ENCODE results near the gene PTPRA. TPM values are rescaled to one million over a fixed set of nuclear protein-coding genes. Genes with fewer than 3 reads are reported as not detected.

PTPRA gene
- total and polyA plus RNA-seq, 10 of the 15 experiments (the other 5 are each of a cell fraction or from before 2014, with no cell fraction given), result 3.9 to 62.1 (median 34.6) TPM

GRCh38 chr20:2851086-2851485 lies 22.2 kb upstream of the PTPRA start:
- ATAC-seq, result no peak
- CTCF ChIA-PET, result interaction anchor here (1.0 to 2.5 kb wide), 5 partner anchors 18 to 163 kb away, joined by 3 to 11 read pairs (median 4); no protein-coding TSS in a partner anchor

More at GRCh38 chr20:2851086-2851485, 22.2 kb upstream of the PTPRA start:
- BruUV-seq (replicated peaks), result no TSS peak
- H4K20me1 ChIP-seq (ENCODE audit: control insufficient read depth, insufficient read depth), result no peaks in the 10 kb centered on the region
- no peak for TF ChIP-seq ZNF207 (IDR thresholded peaks at IDR 0.05; ENCODE audit: borderline replicate concordance)
- no peak for TF ChIP-seq CBFB (IDR thresholded peaks at IDR 0.05; ENCODE audit: low read depth)
- no peak for TF ChIP-seq NR2C2 (IDR thresholded peaks at IDR 0.05; ENCODE audit: borderline replicate concordance, control insufficient read depth, insufficient read length, low read depth)
- no peak for TF ChIP-seq SIN3A (IDR thresholded peaks at IDR 0.05; ENCODE audit: low read depth, low read length)
- no peak for TF ChIP-seq TCF7 (IDR thresholded peaks at IDR 0.05; ENCODE audit: borderline replicate concordance)
- TF ChIP-seq ZNF384 (IDR thresholded peaks at IDR 0.05; ENCODE audit: borderline replicate concordance, low read depth, low read length), result no peak
- TF ChIP-seq ZNF217 (IDR thresholded peaks at IDR 0.05), result no peak
- TF ChIP-seq GATAD2B (conservative IDR thresholded peaks at IDR 0.05; ENCODE audit: low read depth), result no peak
- no peak for TF ChIP-seq RELB (IDR thresholded peaks at IDR 0.05; ENCODE audit: low read depth)
- no peak for TF ChIP-seq STAT1 (conservative IDR thresholded peaks at IDR 0.05)
- TF ChIP-seq ZBTB33 (IDR thresholded peaks at IDR 0.05), result no peak
- no peak for TF ChIP-seq HCFC1 (IDR thresholded peaks at IDR 0.05; ENCODE audit: low read length)
- no peak for TF ChIP-seq IKZF1 (conservative IDR thresholded peaks at IDR 0.05)
- no peak for TF ChIP-seq SUPT20H (IDR thresholded peaks at IDR 0.05; ENCODE audit: borderline replicate concordance, control insufficient read depth, low read depth, low read length)
- no peak overlapping the region for H3K4me3 ChIP-seq
- intact Hi-C loops (cut with micrococcal nuclease; ENCODE audit: unreplicated experiment), result loop anchor here (5.0 kb wide), 1 partner anchor 109 kb away; no protein-coding TSS in a partner anchor
- H2AFZ ChIP-seq (ENCODE audit: control insufficient read depth, low read depth, low read length), result no peak overlapping the region
- FAIRE-seq (no peak), DNase-seq (ENCODE audit: low read depth, low spot score) (no peak)
- POLR2A ChIA-PET, result no interaction called here
- H3K79me2 ChIP-seq (ENCODE audit: control insufficient read depth, insufficient read depth, low read length), result no peaks in the 10 kb centered on the region
- H3K27ac ChIP-seq (ENCODE audit: control insufficient read depth, insufficient read depth), result no peak overlapping the region
- 93% methylated on average over 10 of the region's 10 CpGs for WGBS (ENCODE audit: insufficient coverage, insufficient replicate concordance, low lambda C conversion rate, missing lambda C conversion rate)
- no peaks in the 10 kb centered on the region for H3K36me3 ChIP-seq (ENCODE audit: control insufficient read depth in 2 of 2, insufficient read depth in 2 of 2, low read length in 1 of 2)
- RAD21 ChIA-PET (ENCODE audit: unreplicated experiment), result interaction anchor here (0.9 to 1.4 kb wide), 2 partner anchors 150 to 163 kb away, joined by 3 read pairs; no protein-coding TSS in a partner anchor
- in situ Hi-C loops (cut with MboI), result no loop called here
- no peak overlapping the region for H3K9ac ChIP-seq (ENCODE audit: control insufficient read depth, insufficient read depth, low read length)
- no peaks in the 10 kb centered on the region for H3K9me3 ChIP-seq (replicated peaks; ENCODE audit: control insufficient read depth, insufficient read depth, low read length)
- no peaks in the 10 kb centered on the region for H3K27me3 ChIP-seq (replicated peaks in 1 of 2; ENCODE audit: control insufficient read depth in 2 of 2, insufficient read depth in 2 of 2, low read length in 1 of 2)
- SMC1A ChIA-PET (ENCODE audit: uncharacterized antibody, unreplicated experiment), result interaction anchor here (0.7 kb wide), 1 partner anchor 11 kb away, joined by 3 read pairs; no protein-coding TSS in a partner anchor
- peaks cover 5% of the 10 kb centered on the region; the same call in 1 of the 2 replicates for H3K4me1 ChIP-seq (ENCODE audit: control insufficient read depth, insufficient read depth, low read length)
- H3K4me2 ChIP-seq (ENCODE audit: control insufficient read depth, insufficient read depth), result no peak overlapping the region
